Measurements from ENCODE around the gene USP19.

The USP19 gene

DNA sequence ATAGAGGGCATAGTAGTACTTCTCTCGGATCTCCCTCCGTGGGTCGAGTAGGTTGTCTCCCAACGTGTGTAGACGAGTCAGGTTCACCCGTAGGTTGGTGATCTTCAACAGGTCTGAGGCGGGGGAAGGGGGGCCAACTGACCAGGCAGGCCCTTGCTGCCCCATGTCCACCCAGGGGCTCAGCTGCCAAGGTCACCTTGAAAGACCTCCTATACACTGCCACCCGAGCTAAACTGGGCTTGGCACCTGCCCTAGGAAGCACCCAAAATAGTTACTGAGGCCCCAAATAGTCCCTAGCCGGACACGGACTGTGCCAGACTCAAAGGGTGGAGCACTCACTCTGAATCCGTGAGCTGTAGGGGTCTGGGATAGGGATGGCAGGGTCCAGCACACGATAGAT lies 10.4 kb upstream of the USP19 start:
- Histone ChIP-seq H3K4me3 (ENCODE audit: severe bottlenecking) (no peak overlapping the region), H3K36me3 (ENCODE audit: low read depth) (no peaks in the 10 kb centered on the region), H3K27me3 (ENCODE audit: insufficient read depth, poor library complexity, severe bottlenecking) (no peaks in the 10 kb centered on the region), H3K9me3 (ENCODE audit: severe bottlenecking) (no peaks in the 10 kb centered on the region), H3K4me1 (ENCODE audit: insufficient read depth, poor library complexity, severe bottlenecking) (no peaks in the 10 kb centered on the region), H3K27ac (ENCODE audit: poor library complexity, severe bottlenecking) (no peak overlapping the region)
- DNase-seq (ENCODE audit: low spot score) (no peak), ATAC-seq (ENCODE audit: low read depth) (no peak)
- TF ChIP-seq, protein P1, sequence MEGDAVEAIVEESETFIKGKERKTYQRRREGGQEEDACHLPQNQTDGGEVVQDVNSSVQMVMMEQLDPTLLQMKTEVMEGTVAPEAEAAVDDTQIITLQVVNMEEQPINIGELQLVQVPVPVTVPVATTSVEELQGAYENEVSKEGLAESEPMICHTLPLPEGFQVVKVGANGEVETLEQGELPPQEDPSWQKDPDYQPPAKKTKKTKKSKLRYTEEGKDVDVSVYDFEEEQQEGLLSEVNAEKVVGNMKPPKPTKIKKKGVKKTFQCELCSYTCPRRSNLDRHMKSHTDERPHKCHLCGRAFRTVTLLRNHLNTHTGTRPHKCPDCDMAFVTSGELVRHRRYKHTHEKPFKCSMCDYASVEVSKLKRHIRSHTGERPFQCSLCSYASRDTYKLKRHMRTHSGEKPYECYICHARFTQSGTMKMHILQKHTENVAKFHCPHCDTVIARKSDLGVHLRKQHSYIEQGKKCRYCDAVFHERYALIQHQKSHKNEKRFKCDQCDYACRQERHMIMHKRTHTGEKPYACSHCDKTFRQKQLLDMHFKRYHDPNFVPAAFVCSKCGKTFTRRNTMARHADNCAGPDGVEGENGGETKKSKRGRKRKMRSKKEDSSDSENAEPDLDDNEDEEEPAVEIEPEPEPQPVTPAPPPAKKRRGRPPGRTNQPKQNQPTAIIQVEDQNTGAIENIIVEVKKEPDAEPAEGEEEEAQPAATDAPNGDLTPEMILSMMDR (IDR thresholded peaks at IDR 0.05; ENCODE audit: poor library complexity, severe bottlenecking), result no peak

DNA sequence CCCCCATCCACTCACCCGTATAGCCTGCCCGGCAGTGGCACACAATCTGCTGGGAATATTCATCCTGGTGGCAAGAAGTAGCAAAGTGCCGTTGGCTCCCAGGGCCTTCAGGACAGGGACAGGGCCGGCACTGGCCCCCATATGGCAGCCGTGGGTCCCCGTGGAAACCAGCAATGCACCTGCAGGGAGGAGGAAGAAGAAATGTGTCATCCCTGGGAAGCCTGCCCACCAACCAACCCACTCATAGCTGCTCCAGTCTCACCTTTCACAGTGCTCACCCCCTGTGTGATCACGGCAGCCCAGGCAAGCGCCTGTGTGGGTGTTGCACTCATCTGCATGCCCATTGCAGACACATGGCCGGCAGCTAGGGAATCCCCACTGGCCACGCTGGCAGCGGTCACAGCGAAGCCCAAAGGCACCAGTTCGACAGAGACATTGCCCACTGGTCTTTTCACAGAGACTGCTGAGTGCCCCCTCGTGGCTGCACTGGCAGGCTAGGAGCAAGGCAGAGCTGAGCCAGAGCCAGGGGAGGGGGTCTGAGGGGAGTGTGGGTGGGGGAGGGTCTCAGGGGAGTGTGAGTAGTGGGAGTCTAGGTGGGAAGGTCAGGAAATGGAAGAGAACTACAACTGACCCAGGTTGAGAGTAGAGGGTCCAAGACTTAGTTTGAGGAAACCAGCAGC lies 4.5 kb upstream of the USP19 start:
- no peak for DNase-seq (ENCODE audit: low spot score)
- no peak overlapping the region for H3K4me3 ChIP-seq (ENCODE audit: severe bottlenecking)

DNA sequence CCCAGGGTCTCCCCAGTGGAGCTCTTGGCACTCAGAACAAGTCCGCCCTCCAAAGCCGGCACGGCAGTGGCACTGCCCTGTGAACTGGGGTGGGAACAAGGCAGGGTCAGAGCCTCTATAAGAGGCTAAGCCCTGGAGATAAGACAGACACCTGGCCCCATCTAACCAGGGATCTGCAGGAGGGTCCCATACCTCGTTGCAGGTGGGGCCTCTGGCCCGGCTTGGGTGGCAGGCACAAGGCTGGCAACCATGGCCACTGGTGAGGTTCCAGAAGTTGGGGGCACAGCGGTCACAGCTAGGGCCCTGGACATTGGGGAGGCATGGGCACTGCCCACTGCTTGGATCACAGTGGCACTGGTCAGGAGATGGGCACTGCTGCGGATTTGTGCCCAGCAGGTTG lies 3.6 kb upstream of the USP19 start:
- DNase-seq (ENCODE audit: low spot score), result no peak
- peaks cover 1% of the 10 kb centered on the region for H3K36me3 ChIP-seq (ENCODE audit: low read depth)
- no peaks in the 10 kb centered on the region for H3K9me3 ChIP-seq (ENCODE audit: severe bottlenecking)
- no peak overlapping the region for H3K4me3 ChIP-seq (ENCODE audit: severe bottlenecking)
- no peaks in the 10 kb centered on the region for H3K27me3 ChIP-seq (ENCODE audit: insufficient read depth, poor library complexity, severe bottlenecking)
- TF ChIP-seq, protein P1 (IDR thresholded peaks at IDR 0.05; ENCODE audit: poor library complexity, severe bottlenecking), result no peak
- peaks cover 6% of the 10 kb centered on the region for H3K4me1 ChIP-seq (ENCODE audit: insufficient read depth, poor library complexity, severe bottlenecking)
- no peak for ATAC-seq (ENCODE audit: low read depth)
- H3K27ac ChIP-seq (ENCODE audit: poor library complexity, severe bottlenecking), result no peak overlapping the region

More for the DNA sequence above, 4.5 kb upstream of the USP19 start:
- Histone ChIP-seq H3K9me3 (ENCODE audit: severe bottlenecking) (no peaks in the 10 kb centered on the region), H3K27me3 (ENCODE audit: insufficient read depth, poor library complexity, severe bottlenecking) (no peaks in the 10 kb centered on the region), H3K4me1 (ENCODE audit: insufficient read depth, poor library complexity, severe bottlenecking) (no peaks in the 10 kb centered on the region), H3K36me3 (ENCODE audit: low read depth) (no peaks in the 10 kb centered on the region), H3K27ac (ENCODE audit: poor library complexity, severe bottlenecking) (no peak overlapping the region)
- TF ChIP-seq, protein P1 (IDR thresholded peaks at IDR 0.05; ENCODE audit: poor library complexity, severe bottlenecking), result no peak
- ATAC-seq (ENCODE audit: low read depth), result no peak

DNA sequence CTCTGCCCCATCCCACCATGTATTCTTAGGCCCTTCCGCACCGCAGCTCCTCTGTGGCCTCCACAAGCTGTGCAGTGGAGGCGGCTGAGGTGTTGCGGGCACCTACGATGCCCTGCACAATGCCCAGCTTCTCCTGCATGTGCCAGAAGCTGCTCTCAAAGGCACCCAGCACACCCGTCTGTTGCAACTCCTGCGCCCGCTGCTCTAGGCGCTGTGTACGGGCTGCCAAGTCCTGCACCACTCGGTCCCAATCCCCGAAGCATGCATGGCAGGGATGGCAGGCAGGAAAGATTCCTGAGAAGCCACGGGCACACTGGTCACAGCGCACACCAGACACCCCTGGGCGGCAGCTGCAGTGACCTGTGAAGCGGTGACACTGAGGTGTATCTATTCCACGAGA lies 3.1 kb upstream of the USP19 start:
- TF ChIP-seq, protein P1 (IDR thresholded peaks at IDR 0.05; ENCODE audit: poor library complexity, severe bottlenecking), result no peak
- no peak overlapping the region for H3K4me3 ChIP-seq (ENCODE audit: severe bottlenecking)
- peaks cover 8% of the 10 kb centered on the region for H3K4me1 ChIP-seq (ENCODE audit: insufficient read depth, poor library complexity, severe bottlenecking)
- H3K27ac ChIP-seq (ENCODE audit: poor library complexity, severe bottlenecking), result no peak overlapping the region
- no peaks in the 10 kb centered on the region for H3K27me3 ChIP-seq (ENCODE audit: insufficient read depth, poor library complexity, severe bottlenecking)
- no peaks in the 10 kb centered on the region for H3K9me3 ChIP-seq (ENCODE audit: severe bottlenecking)
- ATAC-seq (ENCODE audit: low read depth) (no peak), DNase-seq (ENCODE audit: low spot score) (no peak)
- H3K36me3 ChIP-seq (ENCODE audit: low read depth), result peaks cover 7% of the 10 kb centered on the region

DNA sequence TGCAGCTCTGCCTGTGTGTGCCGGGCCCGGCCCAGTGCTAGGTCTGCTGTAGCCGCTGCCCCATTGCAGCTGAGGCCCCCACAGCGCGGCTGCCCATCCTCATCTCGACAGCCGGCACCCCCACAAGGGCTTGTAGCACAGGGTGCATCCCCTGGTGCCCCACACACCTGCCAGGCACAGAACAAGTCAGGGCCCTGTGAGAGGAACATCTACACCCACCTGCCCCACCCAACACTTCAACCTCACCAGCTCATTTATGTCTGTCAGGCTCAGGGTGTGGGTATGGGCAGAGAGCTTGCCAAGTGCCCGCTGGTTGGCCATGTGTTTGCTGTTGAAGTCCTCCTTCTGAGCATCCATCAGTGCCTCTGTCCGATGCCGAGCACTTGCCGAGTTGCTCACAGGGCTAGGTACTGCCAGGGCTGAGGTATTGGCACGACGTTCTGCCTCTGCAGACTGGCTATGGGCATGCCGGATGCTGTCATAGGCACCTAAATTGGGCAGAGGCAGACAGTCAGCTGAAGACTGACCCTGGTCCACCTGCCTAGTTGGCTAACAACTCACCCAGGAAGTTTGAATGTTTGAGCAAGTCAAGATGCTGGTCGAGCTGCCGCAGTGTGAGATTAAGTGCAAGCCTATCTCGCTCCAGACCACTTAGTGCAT lies 2.4 kb upstream of the USP19 start:
- H3K27ac ChIP-seq (ENCODE audit: poor library complexity, severe bottlenecking), result no peak overlapping the region
- TF ChIP-seq, protein P1 (IDR thresholded peaks at IDR 0.05; ENCODE audit: poor library complexity, severe bottlenecking), result no peak
- no peaks in the 10 kb centered on the region for H3K27me3 ChIP-seq (ENCODE audit: insufficient read depth, poor library complexity, severe bottlenecking)
- DNase-seq (ENCODE audit: low spot score) (no peak), ATAC-seq (ENCODE audit: low read depth) (no peak)
- H3K9me3 ChIP-seq (ENCODE audit: severe bottlenecking), result no peaks in the 10 kb centered on the region
- no peak overlapping the region for H3K4me3 ChIP-seq (ENCODE audit: severe bottlenecking)
- peaks cover 13% of the 10 kb centered on the region for H3K36me3 ChIP-seq (ENCODE audit: low read depth)
- peaks cover 8% of the 10 kb centered on the region for H3K4me1 ChIP-seq (ENCODE audit: insufficient read depth, poor library complexity, severe bottlenecking)
